HG02870 (cell line): ENCODE results near the gene UBE4B.
"Not testable (repeated sequence)": the region's sequence is repeated elsewhere in the genome, so short reads cannot be mapped to it uniquely, and the experiment has no call there.

Experiments
- ATAC-seq: cut with Tn5 transposase; IDR thresholded peaks from one replicate; pipeline ENCODE4 v1.9.1; 2021; ENCODE audit warnings: mild to moderate bottlenecking, moderate library complexity; ENCODE audit not compliant: unreplicated experiment

The UBE4B gene

GRCh38 chr1:10032590-10033358 lies at the start of gene UBE4B:
Gene UBE4B (plus strand): TSS chr1:10032958. CDS start chr1:10033671, 713 bp downstream.
- ATAC-seq: peak; percentile 93

DNA sequence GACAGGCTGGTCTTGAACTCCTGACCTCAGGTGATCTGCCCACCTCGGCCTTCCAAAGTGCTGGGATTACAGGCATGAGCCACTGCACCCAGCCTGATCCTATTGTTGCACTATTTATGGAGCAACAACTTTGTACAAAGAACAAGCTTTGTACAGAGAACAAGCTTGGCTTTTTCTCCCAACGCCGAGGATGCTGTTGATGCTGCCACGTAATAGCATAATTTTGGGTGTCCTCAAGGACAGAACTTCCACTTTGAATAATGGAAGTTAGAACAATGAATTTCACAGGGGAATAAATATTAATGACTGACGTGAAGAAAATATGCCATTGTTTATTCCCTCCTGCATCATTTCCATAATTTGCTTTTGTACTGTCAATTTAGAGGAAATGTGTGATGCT lies 48.5 kb upstream of the UBE4B start:
- no peak for ATAC-seq

GRCh38 chr1:9985001-9985400 lies 47.8 kb upstream of the UBE4B start:
- ATAC-seq: no peak

DNA sequence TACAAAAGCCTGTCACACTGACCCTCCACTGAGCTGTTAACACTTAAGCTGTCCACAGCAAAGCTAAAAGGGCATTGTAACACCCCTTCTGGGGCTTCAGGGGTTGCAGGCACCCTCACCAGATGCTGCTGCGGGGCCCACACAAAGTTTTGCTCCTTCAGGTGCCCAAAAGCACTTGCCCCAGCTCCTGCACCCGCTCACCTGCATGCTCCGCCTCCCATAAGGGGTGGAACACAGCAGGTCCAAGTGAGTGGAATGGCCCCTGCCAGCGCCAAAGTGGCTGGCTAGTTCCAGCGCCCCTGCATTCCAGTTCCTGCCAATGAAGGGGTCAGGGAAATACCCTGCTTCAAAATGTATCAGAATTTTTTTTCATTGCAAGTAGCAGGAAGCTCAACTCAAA lies 43.0 kb upstream of the UBE4B start:
- no peak for ATAC-seq

DNA sequence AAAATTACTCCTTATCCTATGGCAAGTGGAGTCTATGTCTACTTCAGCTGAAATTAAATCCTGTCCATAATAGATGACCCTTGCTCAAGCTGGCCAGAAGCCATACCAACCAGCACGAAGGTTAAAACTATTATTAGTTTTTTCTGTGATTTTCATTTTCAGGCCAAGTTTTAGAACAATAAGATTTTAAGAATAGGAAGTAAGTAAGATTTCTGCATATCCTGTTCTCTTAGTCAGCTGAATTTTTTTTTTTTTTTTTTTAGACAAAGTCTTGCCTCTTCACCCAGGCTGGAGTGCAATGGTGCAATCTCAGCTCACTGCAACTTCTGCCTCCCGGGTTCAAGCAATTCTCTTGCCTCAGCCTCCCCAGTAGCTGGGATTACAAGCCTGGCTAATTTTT lies 41.8 kb upstream of the UBE4B start:
- no peak for ATAC-seq

DNA sequence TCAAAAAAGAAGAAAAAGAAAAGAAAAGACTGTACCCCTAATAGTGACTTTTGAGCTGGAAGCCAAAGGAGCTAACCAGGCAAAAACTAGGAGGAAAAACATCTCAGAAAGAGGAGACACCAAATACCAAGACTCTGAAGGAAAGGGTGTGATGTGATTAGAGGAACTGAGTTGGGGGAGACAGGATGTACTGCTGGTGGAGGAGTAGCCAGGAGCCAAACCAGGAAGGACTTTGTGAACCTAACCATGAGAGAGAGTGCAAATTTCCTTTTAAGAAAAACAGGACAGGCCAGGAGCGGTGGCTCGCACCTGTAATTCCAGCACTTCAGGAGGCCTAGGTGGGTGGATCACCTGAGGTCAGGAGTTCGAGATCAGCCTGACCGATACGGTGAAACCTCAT lies 39.8 kb upstream of the UBE4B start:
- ATAC-seq: no peak

DNA sequence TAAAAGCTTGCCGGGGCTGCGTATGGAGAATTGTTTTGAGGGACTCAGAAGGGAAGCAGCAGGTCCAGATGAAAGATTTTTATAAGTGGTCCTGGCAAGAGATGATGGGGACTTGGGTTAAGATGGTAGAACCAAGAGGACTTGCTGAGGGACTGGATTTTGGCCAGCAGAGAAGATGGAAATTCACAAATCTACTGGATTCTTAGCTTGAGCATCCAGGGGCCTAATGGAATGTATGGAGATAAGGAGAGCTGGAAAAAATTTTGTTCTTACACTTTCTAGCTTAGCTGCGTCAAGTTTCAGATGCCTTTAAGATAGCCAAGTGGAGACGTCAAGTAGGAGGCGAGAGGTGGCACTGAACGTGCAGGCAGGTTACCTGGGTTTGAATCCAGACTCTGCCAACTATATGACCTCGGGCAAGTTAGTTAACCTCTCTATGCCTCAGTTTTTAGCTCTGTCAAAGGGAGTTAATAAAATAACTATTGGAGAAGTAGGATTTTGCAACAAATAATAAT lies 39.1 kb upstream of the UBE4B start:
- no peak for ATAC-seq

DNA sequence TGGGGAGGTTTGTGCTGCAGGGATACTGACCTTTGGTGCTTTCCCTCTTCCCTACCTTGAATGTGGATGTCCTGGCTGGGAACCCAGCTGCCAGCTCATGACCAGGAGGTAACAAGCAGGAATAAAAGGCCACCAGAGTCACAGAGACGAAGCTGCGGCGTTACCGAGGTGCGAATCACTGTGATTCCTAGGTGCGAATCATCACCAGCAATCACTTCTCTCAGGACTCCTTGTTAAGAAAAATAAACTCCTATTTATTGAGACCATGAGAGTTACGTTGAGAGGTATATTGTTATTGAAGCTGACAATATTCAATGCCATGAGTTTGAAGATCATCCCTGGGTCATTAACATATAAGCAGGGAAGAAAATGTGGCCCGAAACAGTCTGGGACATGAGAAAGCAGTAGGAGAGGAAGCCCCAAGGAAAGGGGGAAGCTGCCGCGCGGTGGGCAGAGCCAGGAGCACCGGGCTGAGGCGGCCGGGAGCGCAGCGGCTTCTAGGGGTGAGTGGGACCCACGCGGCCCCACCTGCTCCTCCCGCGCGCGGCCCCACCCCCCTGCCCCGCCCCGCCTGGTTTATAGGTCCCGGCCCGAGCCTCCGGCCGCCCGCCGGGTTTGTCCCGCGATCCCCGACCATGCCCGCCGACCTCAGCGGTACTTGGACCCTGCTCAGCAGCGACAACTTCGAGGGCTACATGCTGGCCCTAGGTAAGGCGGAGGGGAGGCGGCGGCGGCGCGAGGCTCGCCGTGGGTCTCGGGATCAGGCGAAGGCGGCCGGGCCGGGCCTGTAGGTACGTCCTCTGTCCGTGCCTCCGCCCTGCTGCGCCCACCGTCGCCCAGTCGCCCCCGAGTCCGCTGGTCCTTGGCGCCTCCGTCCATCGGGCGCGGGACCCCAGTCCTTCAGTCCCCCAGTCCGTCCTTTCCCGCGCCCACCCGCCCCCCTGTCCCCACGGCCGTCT lies 35.9 kb upstream of the UBE4B start, which contains the start of gene RBP7:
Gene RBP7, plus strand, starts transcription at position 605 of the 959 bp plus-strand sequence. Its CDS starts 31 bp downstream, at position 636.
- no peak for ATAC-seq

- no peak for ATAC-seq
Observed at GRCh38 chr1:10001016-10001665, 31.6 kb upstream of the UBE4B start.

- ATAC-seq: not testable (repeated sequence)
Observed at GRCh38 chr1:10005248-10005647, 27.5 kb upstream of the UBE4B start.

GRCh38 chr1:10007169-10007568 lies 25.6 kb upstream of the UBE4B start:
- no peak for ATAC-seq

GRCh38 chr1:10014016-10014415 lies 18.7 kb upstream of the UBE4B start:
- no peak for ATAC-seq

DNA sequence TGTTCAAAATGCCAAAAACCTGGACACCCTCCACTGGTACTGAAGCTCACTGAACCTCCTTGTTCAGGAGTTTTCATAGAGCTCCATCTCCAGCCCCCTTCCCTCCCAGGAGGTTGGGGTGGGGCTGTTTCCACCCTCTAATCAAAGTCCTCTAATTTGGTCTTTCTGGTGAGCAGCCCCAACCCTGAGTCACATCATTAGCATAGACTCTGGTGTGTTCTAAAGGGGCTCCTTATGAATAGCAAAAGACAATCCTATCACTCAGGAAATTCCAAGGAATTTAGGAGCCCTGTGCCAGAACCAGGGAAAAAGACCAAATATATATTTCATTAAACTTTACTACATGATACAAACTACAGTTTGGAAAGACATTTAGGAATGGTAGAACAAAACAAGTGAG lies 13.2 kb upstream of the UBE4B start:
- no peak for ATAC-seq

DNA sequence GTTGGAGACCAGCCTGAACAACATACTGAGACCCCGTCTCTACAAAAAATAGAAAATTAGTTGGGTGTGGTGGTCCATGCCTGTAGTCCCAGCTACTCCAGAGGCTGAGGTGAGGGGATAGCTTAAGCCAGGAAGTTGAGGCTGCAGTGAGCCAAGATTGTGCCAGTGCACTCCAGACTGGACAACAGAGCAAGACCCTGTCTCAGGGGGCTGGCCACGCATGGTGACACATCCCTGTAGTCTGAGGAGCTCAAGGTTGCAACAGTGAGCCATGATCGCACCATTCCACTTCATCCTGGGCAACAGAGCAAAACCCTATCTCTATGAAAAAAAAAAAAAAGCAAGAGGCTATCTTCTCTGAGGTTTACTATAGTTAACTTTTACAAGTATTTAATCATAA lies 12.7 kb upstream of the UBE4B start:
- no peak for ATAC-seq

- not testable (repeated sequence) for ATAC-seq
Observed at GRCh38 chr1:10020678-10021077, 12.1 kb upstream of the UBE4B start.

DNA sequence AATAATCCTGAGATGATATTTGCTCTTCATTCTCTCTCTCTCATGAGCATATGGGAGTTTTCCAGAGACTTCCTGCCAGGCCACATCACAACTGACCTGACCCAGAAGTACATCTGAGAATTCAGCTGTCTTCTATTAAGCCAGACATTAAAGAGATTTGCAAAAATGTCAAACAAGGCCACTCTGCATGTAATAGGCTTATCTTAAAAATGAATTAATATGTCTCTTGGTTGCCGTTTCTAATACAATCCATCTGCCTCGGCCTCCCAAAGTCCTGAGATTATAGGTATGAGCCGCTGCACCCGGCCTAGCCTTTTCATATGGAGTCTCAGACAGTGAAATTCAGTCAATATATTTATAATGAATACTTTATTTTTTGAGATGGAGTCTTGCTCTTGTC lies 10.8 kb upstream of the UBE4B start:
- not testable (repeated sequence) for ATAC-seq

DNA sequence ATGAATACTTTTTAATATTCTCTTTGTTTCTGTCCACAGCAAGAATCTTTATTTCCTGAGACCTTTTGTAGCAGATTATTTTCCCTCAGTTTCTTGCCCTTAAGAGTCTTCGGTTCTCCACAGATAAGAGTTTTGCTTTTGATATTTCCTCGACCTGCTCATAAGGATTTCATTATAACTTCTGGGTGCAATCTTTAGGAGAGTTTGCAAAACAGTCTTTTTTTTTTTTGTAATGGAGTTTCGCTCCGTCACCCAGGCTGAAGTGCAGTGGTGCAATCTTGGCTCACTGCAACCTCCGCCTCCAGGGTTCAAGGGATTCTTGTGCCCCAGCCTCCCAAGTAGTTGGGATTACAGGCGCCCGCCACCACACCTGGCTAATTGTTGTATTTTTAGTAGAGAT lies 10.1 kb upstream of the UBE4B start:
- ATAC-seq: no peak

- no peak for ATAC-seq
Observed at GRCh38 chr1:10025354-10025753, 7.4 kb upstream of the UBE4B start.

- ATAC-seq: no peak
Observed at GRCh38 chr1:10027027-10027426, 5.7 kb upstream of the UBE4B start.

DNA sequence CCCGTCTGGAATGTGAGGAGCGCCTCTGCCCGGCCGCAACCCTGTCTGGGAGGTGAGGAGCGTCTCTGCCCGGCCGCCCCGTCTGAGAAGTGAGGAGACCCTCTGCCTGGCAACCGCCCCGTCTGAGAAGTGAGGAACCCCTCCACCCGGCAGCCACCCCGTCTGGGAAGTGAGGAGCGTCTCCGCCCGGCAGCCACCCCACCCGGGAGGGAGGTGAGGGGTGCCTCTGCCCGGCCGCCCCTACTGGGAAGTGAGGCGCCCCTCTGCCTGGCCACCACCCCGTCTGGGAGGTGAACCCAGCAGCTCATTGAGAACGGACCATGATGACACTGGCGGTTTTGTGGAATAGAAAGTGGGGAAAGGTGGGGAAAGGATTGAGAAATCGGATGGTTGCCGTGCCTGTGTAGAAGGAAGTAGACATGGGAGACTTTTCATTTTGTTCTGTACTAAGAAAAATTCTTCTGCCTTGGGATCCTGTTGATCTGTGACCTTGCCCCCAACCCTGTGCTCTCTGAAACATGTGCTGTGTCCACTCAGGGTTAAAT lies 3.7 kb upstream of the UBE4B start:
- not testable (repeated sequence) for ATAC-seq

- ATAC-seq: no peak
Observed at GRCh38 chr1:10031461-10031860, 1.3 kb upstream of the UBE4B start.
